Loucy (cell line): Measurements from ENCODE around the gene CACNA1C.

Experiments
- EZH2phosphoT487 ChIP-seq: fragments of 200-600 bp; IDR thresholded peaks from 2 replicates; pipeline ENCODE4 v1.6.1; 2018; ENCODE audit warnings: antibody characterized with exemption, mild to moderate bottlenecking, moderate library complexity, borderline replicate concordance
- TF ChIP-seq, protein P1 (sequence below): fragments of 200-600 bp; sonication (generic); conservative IDR thresholded peaks from 2 replicates; pipeline ENCODE4 v1.5.1; 2014; ENCODE audit warnings: mild to moderate bottlenecking, antibody characterized with exemption, low read length

DNA sequence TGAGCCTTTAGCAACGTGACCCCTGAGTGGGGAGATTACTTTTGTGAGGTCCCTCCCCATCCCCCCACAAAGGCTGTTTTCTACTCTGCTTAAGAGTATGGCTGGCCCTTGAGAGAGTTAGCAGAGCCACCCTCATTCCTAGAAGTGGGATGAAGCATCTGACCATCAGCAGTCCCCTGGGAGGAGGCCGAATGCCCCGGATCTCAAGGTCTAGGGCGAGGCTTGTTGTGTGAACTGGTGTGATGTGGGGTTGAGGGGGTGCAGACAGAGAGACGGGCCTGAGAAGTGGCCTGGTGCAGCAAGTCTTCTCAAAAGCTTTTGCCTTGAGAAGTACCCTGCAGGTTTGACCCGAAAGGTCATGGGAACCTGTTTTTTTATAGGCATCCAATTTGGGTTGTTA is 589.0 kb downstream of the CACNA1C start:
- TF ChIP-seq, protein P1, sequence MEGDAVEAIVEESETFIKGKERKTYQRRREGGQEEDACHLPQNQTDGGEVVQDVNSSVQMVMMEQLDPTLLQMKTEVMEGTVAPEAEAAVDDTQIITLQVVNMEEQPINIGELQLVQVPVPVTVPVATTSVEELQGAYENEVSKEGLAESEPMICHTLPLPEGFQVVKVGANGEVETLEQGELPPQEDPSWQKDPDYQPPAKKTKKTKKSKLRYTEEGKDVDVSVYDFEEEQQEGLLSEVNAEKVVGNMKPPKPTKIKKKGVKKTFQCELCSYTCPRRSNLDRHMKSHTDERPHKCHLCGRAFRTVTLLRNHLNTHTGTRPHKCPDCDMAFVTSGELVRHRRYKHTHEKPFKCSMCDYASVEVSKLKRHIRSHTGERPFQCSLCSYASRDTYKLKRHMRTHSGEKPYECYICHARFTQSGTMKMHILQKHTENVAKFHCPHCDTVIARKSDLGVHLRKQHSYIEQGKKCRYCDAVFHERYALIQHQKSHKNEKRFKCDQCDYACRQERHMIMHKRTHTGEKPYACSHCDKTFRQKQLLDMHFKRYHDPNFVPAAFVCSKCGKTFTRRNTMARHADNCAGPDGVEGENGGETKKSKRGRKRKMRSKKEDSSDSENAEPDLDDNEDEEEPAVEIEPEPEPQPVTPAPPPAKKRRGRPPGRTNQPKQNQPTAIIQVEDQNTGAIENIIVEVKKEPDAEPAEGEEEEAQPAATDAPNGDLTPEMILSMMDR, result no peak
- no peak for TF ChIP-seq EZH2phosphoT487
